K562 treated with DMSO at 1 percent for 48 hours (cell line): ENCODE results near the gene CAMKMT. TPM values are rescaled to one million over a fixed set of nuclear protein-coding genes. Genes with fewer than 3 reads are reported as not detected.

Experiments used
- total RNA-seq: library from RNA; unstranded; fragments of 300-600 nt; gene quantifications from 2 replicates; pipeline ENCODE4 v1.2.3, GENCODE V29; 2022; ENCODE audit warnings: low replicate concordance; ENCODE audit errors: extremely low read depth

Gene CAMKMT
- not detected in 2 replicates for total RNA-seq

GRCh38 chr2:44361330-44362206 is at the start of gene CAMKMT, which contains the start of gene PREPL:
TSS of gene CAMKMT (plus strand) at chr2:44361947.
TSS of gene PREPL (minus strand) at chr2:44361494. CDS start at chr2:44346342, 15,152 bp downstream.

Other genes starting within 250 kb of the CAMKMT start
- gene PPM1B, start 193.1 kb upstream of the CAMKMT start, total RNA-seq, result not detected in 2 replicates
- gene SLC3A1, start 86.5 kb upstream of the CAMKMT start, total RNA-seq, result not detected in 2 replicates
- not detected in 2 replicates for gene PREPL, start 453 bp upstream of the CAMKMT start, total RNA-seq